ENCODE results near the gene PRKCB.

The PRKCB gene

GRCh38 chr16:23836404-23837311 is 875 bp downstream of the PRKCB start:
- DNase-seq, result no peak

GRCh38 chr16:23837553-23838308 is 1.9 kb downstream of the PRKCB start:
- DNase-seq, result no peak

GRCh38 chr16:23838485-23839142 is 2.8 kb downstream of the PRKCB start:
- no peak for DNase-seq

- no peak for DNase-seq
These were observed 4.5 kb downstream of the PRKCB start for GRCh38 chr16:23840310-23840709.

GRCh38 chr16:23842137-23842600 is 6.4 kb downstream of the PRKCB start:
- DNase-seq, result no peak

GRCh38 chr16:23843143-23843542 is 7.4 kb downstream of the PRKCB start:
- no peak for DNase-seq

GRCh38 chr16:23847251-23847650 is 11.5 kb downstream of the PRKCB start:
- DNase-seq, result no peak

GRCh38 chr16:23847948-23848347 is 12.2 kb downstream of the PRKCB start:
- DNase-seq, result no peak

GRCh38 chr16:23848958-23849357 is 13.2 kb downstream of the PRKCB start:
- no peak for DNase-seq

GRCh38 chr16:23852794-23853562 is 17.2 kb downstream of the PRKCB start:
- DNase-seq, result no peak

- DNase-seq, result no peak
These were observed 19.2 kb downstream of the PRKCB start for GRCh38 chr16:23855010-23855409.

GRCh38 chr16:23856251-23856709 is 20.5 kb downstream of the PRKCB start:
- no peak for DNase-seq

GRCh38 chr16:23857256-23857880 is 21.6 kb downstream of the PRKCB start:
- no peak for DNase-seq

- DNase-seq, result no peak
These were observed 22.1 kb downstream of the PRKCB start for GRCh38 chr16:23857881-23858269.

- no peak for DNase-seq
These were observed 22.8 kb downstream of the PRKCB start for GRCh38 chr16:23858542-23858941.

GRCh38 chr16:23859713-23860269 is 24.0 kb downstream of the PRKCB start:
- DNase-seq, result no peak

GRCh38 chr16:23861874-23862273 is 26.1 kb downstream of the PRKCB start:
- no peak for DNase-seq

GRCh38 chr16:23862556-23862955 is 26.8 kb downstream of the PRKCB start:
- no peak for DNase-seq

GRCh38 chr16:23863511-23864422 is 28.0 kb downstream of the PRKCB start:
- DNase-seq, result peak; percentile 93

- DNase-seq, result no peak
These were observed 30.1 kb downstream of the PRKCB start for GRCh38 chr16:23865853-23866252.

- DNase-seq, result no peak
These were observed 30.8 kb downstream of the PRKCB start for GRCh38 chr16:23866621-23867020.

All from SIG-M5 (cell line).